ENCODE data around the gene RTN4R.

Gene RTN4R

DNA sequence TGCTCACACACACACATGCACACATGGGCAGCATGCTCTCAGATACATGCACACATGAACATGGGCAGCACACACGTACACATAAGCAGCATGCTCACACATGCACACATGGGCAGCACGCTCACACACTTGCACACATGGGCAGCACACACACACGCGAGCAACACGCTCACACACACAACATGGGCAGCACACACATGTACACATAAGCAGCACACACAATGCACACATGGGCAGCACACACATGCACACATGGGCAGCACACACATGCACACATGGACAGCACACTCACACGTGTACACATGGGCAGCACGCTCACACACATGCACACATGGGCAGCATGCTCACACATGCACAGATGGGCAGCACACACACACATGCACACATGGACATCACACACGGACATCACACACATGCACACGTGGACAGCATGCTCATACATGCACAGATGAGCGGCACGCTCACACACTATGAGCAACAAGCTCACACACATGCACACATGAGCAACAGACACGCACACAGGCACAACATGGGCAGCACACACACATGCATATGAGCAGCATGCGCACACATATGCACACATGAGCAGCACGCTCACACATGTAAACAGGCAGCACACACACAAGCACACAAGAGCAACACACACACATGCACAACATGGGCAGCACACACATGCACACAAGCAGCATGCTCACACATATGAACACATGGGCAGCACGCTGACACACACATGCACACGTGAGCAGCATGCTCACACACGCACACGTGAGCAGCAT is 43.0 kb downstream of the RTN4R start:
- no CpG with 5 or more reads among the region's 18 CpGs for WGBS, 2 donors (ENCODE audit: extremely low coverage in 2 of 2, insufficient read length in 2 of 2, insufficient replicate concordance in 1 of 2)
- H4K8ac ChIP-seq (ENCODE audit: low read depth, low read length) = peak overlapping the region; percentile 95
- H3K79me1 ChIP-seq (ENCODE audit: low read depth, low read length) = peaks cover 6% of the 10 kb centered on the region
- H2BK120ac ChIP-seq (ENCODE audit: low read depth, low read length) = no peak overlapping the region
- peaks cover 0 to 13% of the 10 kb centered on the region in 2 donors for H3K9me3 ChIP-seq (replicated peaks in 1 of 2; ENCODE audit: control insufficient read depth in 2 of 2, insufficient read depth in 1 of 2, low read depth in 1 of 2, low read length in 2 of 2)
- H2BK12ac ChIP-seq (ENCODE audit: low read length) = peak overlapping the region; percentile 59
- peak overlapping the region; percentile 90 for H3K4ac ChIP-seq (ENCODE audit: low read length)
- H3K27me3 ChIP-seq (ENCODE audit: control insufficient read depth in 3 of 3, insufficient read depth in 3 of 3, low read depth in 1 of 3, low read length in 3 of 3) = peaks cover 0 to 39% (median 2%) of the 10 kb centered on the region in 3 experiments
- H3K14ac ChIP-seq (ENCODE audit: low read length) = peak overlapping the region; percentile 95
- peak overlapping the region; percentile 68 for H4K91ac ChIP-seq (ENCODE audit: low read depth, low read length, poor library complexity)
- no peak overlapping the region for H2BK5ac ChIP-seq (ENCODE audit: low read length)
- H3K4me3 ChIP-seq (ENCODE audit: low read length in 2 of 2) = peak overlapping the region in 1 of 2 donors; percentile 46
- no peak overlapping the region for H2AFZ ChIP-seq (ENCODE audit: low read length)
- peaks cover 0 to 9% of the 10 kb centered on the region in 2 donors for H3K4me1 ChIP-seq (ENCODE audit: control insufficient read depth in 2 of 2, insufficient read depth in 1 of 2, low read depth in 1 of 2, low read length in 2 of 2)
- DNase-seq (ENCODE audit: low spot score) = no peak
- H3K23ac ChIP-seq (ENCODE audit: low read depth, low read length, poor library complexity) = peak overlapping the region; percentile 97
- no peak overlapping the region for H3K4me2 ChIP-seq (ENCODE audit: insufficient read depth, low read length, poor library complexity, severe bottlenecking)
- peak overlapping the region; percentile 28 for H3K27ac ChIP-seq (replicated peaks; ENCODE audit: low read length)
- peak overlapping the region; percentile 89 for H3K9ac ChIP-seq (ENCODE audit: low read depth, low read length, poor library complexity)
- H3K18ac ChIP-seq (ENCODE audit: low read length) = peak overlapping the region; percentile 9
- H2AK5ac ChIP-seq (ENCODE audit: low read depth, low read length) = peak overlapping the region; percentile 24
- peaks cover 0 to 6% of the 10 kb centered on the region in 2 donors for H3K36me3 ChIP-seq (replicated peaks in 1 of 2; ENCODE audit: control insufficient read depth in 2 of 2, insufficient read depth in 2 of 2, low read length in 2 of 2)
- H2BK15ac ChIP-seq (ENCODE audit: low read length) = peak overlapping the region; percentile 53

DNA sequence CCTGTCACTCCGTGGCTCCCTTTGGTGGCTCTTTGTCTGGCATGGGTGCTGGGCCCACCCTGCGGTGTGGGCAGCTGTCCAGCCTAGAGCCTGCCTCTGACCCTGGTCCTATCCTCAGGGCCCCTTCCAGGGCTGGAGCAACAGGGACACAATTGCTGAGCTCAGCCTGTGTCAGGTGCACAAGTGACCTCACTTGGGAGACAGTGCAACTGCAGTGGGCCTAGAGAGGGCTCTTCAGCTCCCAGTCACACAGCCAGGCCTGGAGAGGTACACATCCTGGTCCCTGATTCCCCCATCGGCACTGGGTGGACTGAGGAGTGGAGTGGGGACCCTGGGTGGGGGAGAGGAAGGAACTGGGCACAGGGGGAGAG is 43.9 kb downstream of the RTN4R start:
- no peak overlapping the region for H3K4me2 ChIP-seq (ENCODE audit: insufficient read depth, low read length, poor library complexity, severe bottlenecking)
- H3K27ac ChIP-seq (replicated peaks; ENCODE audit: low read length) = no peak overlapping the region
- peaks cover 0 to 6% of the 10 kb centered on the region in 2 donors for H3K36me3 ChIP-seq (replicated peaks in 1 of 2; ENCODE audit: control insufficient read depth in 2 of 2, insufficient read depth in 2 of 2, low read length in 2 of 2)
- peaks cover 0 to 31% (median 2%) of the 10 kb centered on the region in 3 experiments for H3K27me3 ChIP-seq (ENCODE audit: control insufficient read depth in 3 of 3, insufficient read depth in 3 of 3, low read depth in 1 of 3, low read length in 3 of 3)
- no peak overlapping the region for H2AFZ ChIP-seq (ENCODE audit: low read length)
- H3K9ac ChIP-seq (ENCODE audit: low read depth, low read length, poor library complexity) = no peak overlapping the region
- peaks cover 7 to 15% of the 10 kb centered on the region in 2 donors for H3K9me3 ChIP-seq (replicated peaks in 1 of 2; ENCODE audit: control insufficient read depth in 2 of 2, insufficient read depth in 1 of 2, low read depth in 1 of 2, low read length in 2 of 2)
- no peak overlapping the region for H3K18ac ChIP-seq (ENCODE audit: low read length)
- peaks cover 0 to 9% of the 10 kb centered on the region in 2 donors for H3K4me1 ChIP-seq (ENCODE audit: control insufficient read depth in 2 of 2, insufficient read depth in 1 of 2, low read depth in 1 of 2, low read length in 2 of 2)
- no peak overlapping the region for H4K91ac ChIP-seq (ENCODE audit: low read depth, low read length, poor library complexity)
- no peak overlapping the region for H2AK5ac ChIP-seq (ENCODE audit: low read depth, low read length)
- H3K4me3 ChIP-seq (ENCODE audit: low read length in 2 of 2) = peak overlapping the region in 1 of 2 donors; percentile 46
- no peak overlapping the region for H2BK120ac ChIP-seq (ENCODE audit: low read depth, low read length)
- peaks cover 6% of the 10 kb centered on the region for H3K79me1 ChIP-seq (ENCODE audit: low read depth, low read length)
- no peak overlapping the region for H2BK15ac ChIP-seq (ENCODE audit: low read length)
- H3K23ac ChIP-seq (ENCODE audit: low read depth, low read length, poor library complexity) = peak overlapping the region; percentile 97
- no peak overlapping the region for H2BK5ac ChIP-seq (ENCODE audit: low read length)
- no peak overlapping the region for H4K8ac ChIP-seq (ENCODE audit: low read depth, low read length)
- DNase-seq (ENCODE audit: low spot score) = no peak
- no peak overlapping the region for H2BK12ac ChIP-seq (ENCODE audit: low read length)
- H3K14ac ChIP-seq (ENCODE audit: low read length) = peak overlapping the region; percentile 95
- no CpG with 5 or more reads among the region's 3 CpGs for WGBS, 2 donors (ENCODE audit: extremely low coverage in 2 of 2, insufficient read length in 2 of 2, insufficient replicate concordance in 1 of 2)
- H3K4ac ChIP-seq (ENCODE audit: low read length) = no peak overlapping the region

DNA sequence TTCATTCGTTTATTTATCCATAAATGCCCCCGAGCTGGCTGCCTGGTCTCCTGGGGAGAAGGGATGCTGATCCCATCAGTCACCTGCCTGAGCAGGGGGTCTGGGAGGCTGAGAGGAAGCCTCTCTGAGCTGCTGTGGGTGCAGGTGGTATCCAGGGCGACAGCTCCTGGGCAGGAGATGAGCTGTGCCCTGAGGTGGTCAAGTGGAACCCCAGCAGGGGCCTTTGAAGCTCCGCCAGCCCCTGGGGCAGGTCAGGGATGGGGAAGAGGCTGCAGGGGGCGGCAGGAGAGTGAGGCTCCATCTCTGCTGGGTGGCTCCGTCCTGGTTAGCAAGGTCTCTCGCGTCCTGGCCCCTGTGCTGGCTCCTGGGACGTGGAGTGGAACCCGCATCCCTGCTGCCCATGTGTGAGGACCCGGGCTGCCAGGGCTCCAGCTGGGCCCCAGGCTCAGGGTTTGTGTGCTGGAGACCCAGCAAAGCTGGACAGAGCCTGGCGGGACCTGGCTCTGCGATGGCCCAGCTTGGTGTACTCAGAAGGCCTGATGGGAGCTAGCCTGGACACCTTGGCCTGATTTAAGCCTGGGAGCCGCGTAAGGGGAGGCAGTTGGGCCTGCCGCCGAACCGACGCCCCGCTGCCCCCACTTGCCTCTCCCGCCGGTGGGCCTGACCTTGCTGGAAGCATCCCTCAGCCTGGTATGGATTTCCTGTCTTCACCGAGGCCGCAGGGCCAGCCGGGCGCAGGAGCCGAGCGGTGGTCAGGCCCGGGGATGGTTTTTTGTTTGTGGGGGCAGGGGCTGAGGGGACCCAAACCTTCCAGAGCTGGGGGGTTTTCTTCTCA is 44.5 kb downstream of the RTN4R start:
- H3K4me2 ChIP-seq (ENCODE audit: insufficient read depth, low read length, poor library complexity, severe bottlenecking) = no peak overlapping the region
- no CpG with 5 or more reads among the region's 29 CpGs for WGBS, 2 donors (ENCODE audit: extremely low coverage in 2 of 2, insufficient read length in 2 of 2, insufficient replicate concordance in 1 of 2)
- H2AFZ ChIP-seq (ENCODE audit: low read length) = no peak overlapping the region
- peaks cover 0 to 6% of the 10 kb centered on the region in 2 donors for H3K36me3 ChIP-seq (replicated peaks in 1 of 2; ENCODE audit: control insufficient read depth in 2 of 2, insufficient read depth in 2 of 2, low read length in 2 of 2)
- peak overlapping the region; percentile 97 for H3K23ac ChIP-seq (ENCODE audit: low read depth, low read length, poor library complexity)
- H2BK15ac ChIP-seq (ENCODE audit: low read length) = peak overlapping the region; percentile 82
- H3K27me3 ChIP-seq (ENCODE audit: control insufficient read depth in 3 of 3, insufficient read depth in 3 of 3, low read depth in 1 of 3, low read length in 3 of 3) = peaks cover 0 to 27% (median 2%) of the 10 kb centered on the region in 3 experiments
- no peak overlapping the region for H4K8ac ChIP-seq (ENCODE audit: low read depth, low read length)
- peaks cover 6% of the 10 kb centered on the region for H3K79me1 ChIP-seq (ENCODE audit: low read depth, low read length)
- peak overlapping the region; percentile 7 for H3K18ac ChIP-seq (ENCODE audit: low read length)
- H4K91ac ChIP-seq (ENCODE audit: low read depth, low read length, poor library complexity) = no peak overlapping the region
- H3K9me3 ChIP-seq (replicated peaks in 1 of 2; ENCODE audit: control insufficient read depth in 2 of 2, insufficient read depth in 1 of 2, low read depth in 1 of 2, low read length in 2 of 2) = peaks cover 8 to 15% of the 10 kb centered on the region in 2 donors
- no peak overlapping the region for H3K27ac ChIP-seq (replicated peaks; ENCODE audit: low read length)
- no peak overlapping the region for H3K4me3 ChIP-seq (ENCODE audit: low read length in 2 of 2)
- peak overlapping the region; percentile 81 for H2AK5ac ChIP-seq (ENCODE audit: low read depth, low read length)
- no peak overlapping the region for H3K4ac ChIP-seq (ENCODE audit: low read length)
- no peak for DNase-seq (ENCODE audit: low spot score)
- H2BK5ac ChIP-seq (ENCODE audit: low read length) = no peak overlapping the region
- peak overlapping the region; percentile 54 for H2BK120ac ChIP-seq (ENCODE audit: low read depth, low read length)
- H3K9ac ChIP-seq (ENCODE audit: low read depth, low read length, poor library complexity) = no peak overlapping the region
- peaks cover 0 to 9% of the 10 kb centered on the region in 2 donors for H3K4me1 ChIP-seq (ENCODE audit: control insufficient read depth in 2 of 2, insufficient read depth in 1 of 2, low read depth in 1 of 2, low read length in 2 of 2)
- H3K14ac ChIP-seq (ENCODE audit: low read length) = no peak overlapping the region
- no peak overlapping the region for H2BK12ac ChIP-seq (ENCODE audit: low read length)
